Measurements from ENCODE around the gene FILIP1L. TPM values are rescaled to one million over a fixed set of nuclear protein-coding genes. Genes with fewer than 3 reads are reported as not detected.

FILIP1L gene
- total RNA-seq, 2 experiments from 2014 or later: 0.23 to 0.36 TPM

- ChIA-PET POLR2A (no interaction called here), CTCF (no interaction called here)
Observed at GRCh38 chr3:99810403-99810802, 303.9 kb downstream of the FILIP1L start.

DNA sequence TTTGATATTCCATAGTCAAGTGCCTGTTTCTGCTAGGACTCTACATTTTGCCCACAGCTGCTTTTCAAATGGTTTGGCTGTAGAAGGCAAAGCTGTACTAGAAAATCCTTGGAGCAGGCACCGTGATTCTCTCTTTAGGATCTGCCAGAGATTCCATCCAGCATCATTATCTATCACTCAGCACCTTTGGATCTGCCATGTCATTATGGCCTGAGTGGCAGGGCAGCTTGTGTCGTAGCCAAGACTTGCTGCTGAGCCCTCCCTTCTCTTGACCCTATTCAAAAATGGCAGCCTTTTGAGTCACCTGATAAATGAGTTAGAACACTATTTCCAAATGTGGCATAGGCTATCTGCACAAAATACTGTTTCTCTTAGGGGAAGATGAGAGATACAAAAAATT, 304.7 kb downstream of the FILIP1L start:
- ChIA-PET POLR2A (no interaction called here), CTCF (no interaction called here)

- ChIA-PET POLR2A (no interaction called here), CTCF (interaction anchor here (0.7 to 1.6 kb wide), 4 partner anchors 10 to 446 kb away, joined by 3 to 8 read pairs (median 3); partner anchors contain the start of gene CMSS1)
Observed at GRCh38 chr3:99808163-99808794, 306.0 kb downstream of the FILIP1L start.

GRCh38 chr3:99805160-99805559, 309.1 kb downstream of the FILIP1L start:
- POLR2A ChIA-PET: no interaction called here
- CTCF ChIA-PET: no interaction called here

GRCh38 chr3:99803297-99803696, 311.0 kb downstream of the FILIP1L start:
- POLR2A ChIA-PET: no interaction called here
- CTCF ChIA-PET: no interaction called here

- CTCF ChIA-PET: no interaction called here
Observed at GRCh38 chr3:99799422-99799821, 314.9 kb downstream of the FILIP1L start.

DNA sequence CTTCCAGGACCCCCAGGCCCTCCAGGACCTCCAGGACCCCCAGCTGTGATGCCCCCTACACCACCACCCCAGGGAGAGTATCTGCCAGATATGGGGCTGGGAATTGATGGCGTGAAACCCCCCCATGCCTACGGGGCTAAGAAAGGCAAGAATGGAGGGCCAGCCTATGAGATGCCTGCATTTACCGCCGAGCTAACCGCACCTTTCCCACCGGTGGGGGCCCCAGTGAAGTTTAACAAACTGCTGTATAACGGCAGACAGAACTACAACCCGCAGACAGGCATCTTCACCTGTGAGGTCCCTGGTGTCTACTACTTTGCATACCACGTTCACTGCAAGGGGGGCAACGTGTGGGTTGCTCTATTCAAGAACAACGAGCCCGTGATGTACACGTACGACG, 318.7 kb downstream of the FILIP1L start:
- POLR2A ChIA-PET: no interaction called here
- CTCF ChIA-PET: no interaction called here

More at GRCh38 chr3:99799422-99799821, 314.9 kb downstream of the FILIP1L start:
- POLR2A ChIA-PET: no interaction called here

DNA sequence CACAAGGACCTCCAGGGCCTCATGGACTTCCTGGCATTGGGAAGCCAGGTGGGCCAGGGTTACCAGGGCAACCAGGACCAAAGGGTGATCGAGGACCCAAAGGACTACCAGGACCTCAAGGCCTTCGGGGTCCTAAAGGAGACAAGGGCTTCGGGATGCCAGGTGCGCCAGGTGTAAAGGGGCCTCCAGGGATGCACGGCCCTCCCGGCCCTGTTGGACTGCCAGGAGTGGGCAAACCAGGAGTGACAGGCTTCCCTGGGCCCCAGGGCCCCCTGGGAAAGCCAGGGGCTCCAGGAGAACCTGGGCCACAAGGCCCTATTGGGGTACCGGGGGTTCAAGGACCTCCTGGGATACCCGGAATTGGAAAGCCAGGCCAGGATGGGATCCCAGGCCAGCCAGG, 319.8 kb downstream of the FILIP1L start:
- POLR2A ChIA-PET: no interaction called here
- CTCF ChIA-PET: no interaction called here

DNA sequence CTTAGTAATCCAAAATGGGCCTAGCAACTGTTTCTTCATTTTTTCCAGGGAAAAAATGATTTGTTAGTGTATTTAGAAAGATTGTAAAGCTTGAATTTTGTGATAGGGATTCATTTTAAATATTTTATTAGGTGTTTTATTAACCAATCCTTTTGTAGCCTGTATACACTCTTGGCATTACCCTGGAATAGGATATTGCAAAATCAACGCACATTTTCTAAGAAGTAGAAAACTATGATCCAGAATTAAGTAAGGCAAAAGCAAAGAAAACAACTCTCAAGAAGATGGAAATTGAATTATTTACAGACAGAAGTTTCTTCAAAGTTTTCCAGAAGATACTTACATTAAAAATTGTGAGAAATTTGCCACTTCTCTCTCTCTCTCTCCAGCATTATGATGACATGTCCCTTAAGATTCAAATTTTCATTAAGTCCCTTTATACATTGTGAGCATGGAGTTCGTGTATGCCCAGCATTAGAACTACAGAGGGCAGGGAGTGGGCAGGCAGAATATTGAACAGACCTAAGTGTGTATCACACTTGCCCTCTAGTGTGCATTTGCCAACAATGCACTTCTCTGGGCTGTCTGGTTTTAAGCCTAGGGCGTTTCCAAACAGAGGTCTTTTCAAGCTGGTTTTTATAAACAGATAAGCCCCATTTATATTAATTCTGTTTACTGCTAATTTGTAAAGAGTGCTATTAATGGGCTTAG, 325.1 kb downstream of the FILIP1L start:
- ChIA-PET POLR2A (no interaction called here), CTCF (no interaction called here)

Other genes starting within 250 kb of the FILIP1L start
- 10 to 100 TPM; 24.2 to 26.1 TPM for gene TBC1D23, start 146.5 kb upstream of the FILIP1L start, total RNA-seq
- 10 to 100 TPM; 88.0 to 93.8 TPM for gene NIT2, start 220.3 kb upstream of the FILIP1L start, total RNA-seq